AG04450 (cell line): ENCODE results near the gene SYT6. TPM values are rescaled to one million over a fixed set of nuclear protein-coding genes. Genes with fewer than 3 reads are reported as not detected.

Experiments used
- CTCF ChIA-PET: fragments of 300-600, 350-600 bp; formaldehyde crosslinking; extraction: SDS; loops from one replicate; lab custom pipeline; 2022; ENCODE audit warnings: antibody characterized with exemption, inconsistent platforms; lab: Charles Lee
- POLR2A ChIA-PET: fragments of 350-600 bp; formaldehyde crosslinking; extraction: SDS; loops from one replicate; lab custom pipeline; 2021; ENCODE audit warnings: antibody characterized with exemption, inconsistent platforms; lab: Yijun Ruan, JAX
- DNase-seq: peaks from one replicate; pipeline ENCODE4 v3.0.0-alpha.2; 2011; ENCODE audit warnings: low read depth, low spot score
- H3K27ac ChIP-seq: one replicate; pipeline ENCODE4 v1.5.1; 2012; ENCODE audit warnings: low read depth, low read length, control low read depth
- H3K27me3 ChIP-seq: one replicate; pipeline ENCODE4 v1.6.0; 2012; ENCODE audit warnings: low read length; ENCODE audit not compliant: control insufficient read depth, insufficient read depth
- H3K4me3 ChIP-seq: 2 replicates; pipeline ENCODE4 v1.5.1; 2011; ENCODE audit warnings: mild to moderate bottlenecking, low read depth, low read length, control low read depth
- H3K9me3 ChIP-seq: 2 replicates; pipeline ENCODE4 v1.5.1; 2012; ENCODE audit warnings: low read length; ENCODE audit not compliant: control insufficient read depth, insufficient read depth
- polyA plus RNA-seq: library from polyadenylated mRNA; depleted of rRNA; stranded (reverse); fragments of >200 nt; gene quantifications from 2 replicates; pipeline ENCODE4 v1.2.3, GENCODE V29; 2011
- TF ChIP-seq, protein P1 (sequence below): IDR thresholded peaks from 2 replicates; pipeline ENCODE4 v1.5.1; 2011; ENCODE audit warnings: low read depth, low read length, control low read depth, inconsistent platforms

SYT6 gene
- polyA plus RNA-seq, 1 experiment: not detected

DNA sequence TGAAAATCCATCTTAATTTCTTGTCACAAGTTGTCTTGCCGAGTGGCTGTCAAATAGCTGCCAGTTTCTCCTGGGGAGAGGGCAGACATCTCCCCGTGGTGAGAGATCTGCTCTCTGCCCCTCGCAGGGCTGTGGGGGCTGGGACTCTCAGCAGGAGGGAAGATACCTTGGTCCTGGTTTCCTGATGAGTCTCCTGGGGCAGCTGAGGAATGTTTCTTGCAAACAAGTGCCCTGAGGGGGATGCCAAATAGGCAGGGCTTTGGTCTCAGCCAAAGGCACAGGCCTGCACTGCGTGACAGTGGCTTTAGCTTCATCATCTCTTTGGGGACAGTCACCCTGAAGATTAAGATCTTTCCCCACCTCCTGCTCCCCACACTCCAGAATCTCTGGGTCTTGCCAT is 40.9 kb downstream of the SYT6 start:
- TF ChIP-seq, protein P1, sequence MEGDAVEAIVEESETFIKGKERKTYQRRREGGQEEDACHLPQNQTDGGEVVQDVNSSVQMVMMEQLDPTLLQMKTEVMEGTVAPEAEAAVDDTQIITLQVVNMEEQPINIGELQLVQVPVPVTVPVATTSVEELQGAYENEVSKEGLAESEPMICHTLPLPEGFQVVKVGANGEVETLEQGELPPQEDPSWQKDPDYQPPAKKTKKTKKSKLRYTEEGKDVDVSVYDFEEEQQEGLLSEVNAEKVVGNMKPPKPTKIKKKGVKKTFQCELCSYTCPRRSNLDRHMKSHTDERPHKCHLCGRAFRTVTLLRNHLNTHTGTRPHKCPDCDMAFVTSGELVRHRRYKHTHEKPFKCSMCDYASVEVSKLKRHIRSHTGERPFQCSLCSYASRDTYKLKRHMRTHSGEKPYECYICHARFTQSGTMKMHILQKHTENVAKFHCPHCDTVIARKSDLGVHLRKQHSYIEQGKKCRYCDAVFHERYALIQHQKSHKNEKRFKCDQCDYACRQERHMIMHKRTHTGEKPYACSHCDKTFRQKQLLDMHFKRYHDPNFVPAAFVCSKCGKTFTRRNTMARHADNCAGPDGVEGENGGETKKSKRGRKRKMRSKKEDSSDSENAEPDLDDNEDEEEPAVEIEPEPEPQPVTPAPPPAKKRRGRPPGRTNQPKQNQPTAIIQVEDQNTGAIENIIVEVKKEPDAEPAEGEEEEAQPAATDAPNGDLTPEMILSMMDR: no peak
- POLR2A ChIA-PET: no interaction called here
- Histone ChIP-seq H3K27me3 (no peaks in the 10 kb centered on the region), H3K27ac (no peak overlapping the region), H3K9me3 (no peaks in the 10 kb centered on the region), H3K4me3 (no peak overlapping the region)
- CTCF ChIA-PET: no interaction called here
- DNase-seq: no peak

DNA sequence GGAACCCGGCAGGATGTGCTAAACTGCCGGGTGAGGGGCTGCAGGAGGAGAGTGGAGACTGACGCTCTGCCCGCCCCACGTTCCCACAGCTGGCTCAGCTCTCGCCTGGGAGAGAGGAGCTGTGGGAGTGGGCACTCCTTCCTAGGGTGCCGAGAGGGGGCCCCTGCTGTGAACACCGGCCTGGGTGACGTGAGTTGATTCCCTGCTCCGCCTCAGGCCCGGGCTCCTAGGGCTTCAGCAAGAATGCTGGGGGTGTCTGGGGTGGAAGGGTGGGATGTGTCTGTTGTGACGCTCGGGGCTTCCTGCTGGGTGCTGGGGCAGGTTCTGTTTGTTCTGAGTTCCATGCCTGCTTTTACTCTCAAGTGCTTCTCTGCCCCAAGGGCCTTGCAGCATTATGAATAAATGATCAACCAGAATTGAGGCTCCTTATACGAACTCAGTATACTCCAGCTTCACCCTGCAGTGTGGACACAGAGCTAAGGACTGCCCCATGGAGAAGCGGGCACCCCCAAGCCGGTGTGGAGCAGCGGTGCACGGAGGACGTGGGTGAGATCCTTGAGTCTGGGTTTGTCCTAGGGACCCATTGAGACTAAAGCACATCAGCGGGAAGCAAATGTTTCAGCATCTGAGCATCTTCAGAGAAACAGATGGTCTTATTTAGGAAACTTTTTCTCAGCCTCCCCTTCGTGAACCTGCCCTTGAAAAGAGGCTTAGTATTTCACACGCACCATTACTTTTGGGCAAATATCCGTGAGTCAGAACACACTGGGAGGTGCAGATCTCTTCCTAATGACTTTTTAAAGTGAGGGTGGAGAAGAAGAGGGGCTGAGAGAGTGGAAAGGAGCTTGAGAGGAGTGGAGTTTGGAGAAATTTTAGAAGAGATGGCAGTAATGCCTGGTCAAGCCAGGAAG is 41.7 kb downstream of the SYT6 start:
- POLR2A ChIA-PET: no interaction called here
- TF ChIP-seq, protein P1: no peak
- Histone ChIP-seq H3K27me3 (no peaks in the 10 kb centered on the region), H3K27ac (no peak overlapping the region), H3K9me3 (no peaks in the 10 kb centered on the region), H3K4me3 (no peak overlapping the region)
- DNase-seq: no peak
- CTCF ChIA-PET: no interaction called here

DNA sequence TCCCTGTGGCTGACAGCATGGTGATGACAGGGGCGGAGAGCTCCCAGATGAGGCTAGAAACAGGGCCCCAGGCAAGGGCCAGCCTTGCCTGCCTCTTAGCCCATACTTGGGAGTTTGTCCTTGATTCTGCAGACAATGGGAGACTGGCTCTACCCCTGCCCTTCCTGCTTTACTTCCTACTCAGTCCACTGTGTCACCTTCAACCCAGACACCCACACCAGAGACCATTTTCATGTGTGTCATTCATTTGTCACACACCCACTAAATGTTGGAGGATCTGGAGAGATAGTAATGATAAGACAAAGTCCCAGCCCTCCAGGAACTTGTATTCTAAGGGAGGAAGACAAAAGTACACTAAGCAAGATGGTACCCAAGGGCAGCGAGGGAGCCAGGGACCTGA is 43.7 kb downstream of the SYT6 start:
- DNase-seq: no peak
- Histone ChIP-seq H3K27ac (no peak overlapping the region), H3K9me3 (no peaks in the 10 kb centered on the region), H3K27me3 (peaks cover 4% of the 10 kb centered on the region), H3K4me3 (no peak overlapping the region)
- TF ChIP-seq, protein P1: no peak
- CTCF ChIA-PET: no interaction called here
- POLR2A ChIA-PET: no interaction called here

DNA sequence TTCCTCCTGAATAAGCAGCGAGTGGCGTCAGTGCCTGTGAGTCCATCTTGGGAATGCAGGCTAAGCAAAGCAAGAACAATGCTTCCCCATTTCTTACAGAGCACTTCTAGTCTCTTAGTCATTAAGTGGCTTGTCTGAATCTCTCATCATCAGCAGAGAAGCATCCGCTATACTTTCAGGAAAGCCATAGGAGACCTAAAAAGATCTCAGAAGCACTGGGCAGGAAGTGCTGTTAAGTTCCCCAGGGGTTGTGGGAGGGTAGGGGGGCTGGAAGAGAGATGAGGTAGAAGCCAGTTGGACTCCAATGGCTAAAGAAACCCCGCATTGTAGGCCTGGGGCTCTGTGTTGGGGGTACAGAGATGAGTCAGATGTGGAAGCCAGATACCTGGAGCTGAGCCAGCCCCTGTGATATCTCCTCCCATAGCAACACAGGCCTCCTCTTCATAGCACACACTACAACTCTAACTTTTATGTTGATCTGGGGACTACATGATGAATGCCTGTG is 44.9 kb downstream of the SYT6 start:
- CTCF ChIA-PET: no interaction called here
- no peak for DNase-seq
- TF ChIP-seq, protein P1: no peak
- Histone ChIP-seq H3K4me3 (no peak overlapping the region), H3K9me3 (no peaks in the 10 kb centered on the region), H3K27ac (no peak overlapping the region), H3K27me3 (peaks cover 6% of the 10 kb centered on the region)
- POLR2A ChIA-PET: no interaction called here
